T-helper 9 cell (primary cell): ENCODE results near the gene FBXO22.
"Not testable (repeated sequence)": the region's sequence is repeated elsewhere in the genome, so short reads cannot be mapped to it uniquely, and the experiment has no call there.

ENCODE experiments used
- DNase-seq: peaks from one replicate; pipeline ENCODE4 v3.0.0-alpha.2; 2020

The FBXO22 gene

DNA sequence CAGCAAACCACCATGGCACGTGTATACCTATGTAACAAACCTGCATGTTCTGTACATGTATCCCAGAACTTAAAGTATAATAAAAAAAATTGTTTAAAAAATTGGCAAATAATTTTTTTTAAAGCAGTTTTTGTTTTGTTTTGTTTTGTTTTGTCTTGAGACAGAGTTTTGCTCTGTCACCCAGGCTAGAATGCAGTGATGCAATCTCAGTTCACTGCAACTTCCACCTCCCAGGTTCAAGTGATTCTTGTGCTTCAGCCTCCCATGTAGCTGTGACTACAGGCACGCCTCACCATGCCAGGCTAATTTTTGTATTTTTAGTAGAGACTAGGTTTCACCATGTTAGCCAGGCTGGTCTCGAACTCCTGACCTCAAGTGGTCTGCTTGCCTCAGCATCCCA lies 81.0 kb downstream of the FBXO22 start:
- DNase-seq = not testable (repeated sequence)

GRCh38 chr15:75985971-75986370 lies 82.3 kb downstream of the FBXO22 start:
- no peak for DNase-seq

DNA sequence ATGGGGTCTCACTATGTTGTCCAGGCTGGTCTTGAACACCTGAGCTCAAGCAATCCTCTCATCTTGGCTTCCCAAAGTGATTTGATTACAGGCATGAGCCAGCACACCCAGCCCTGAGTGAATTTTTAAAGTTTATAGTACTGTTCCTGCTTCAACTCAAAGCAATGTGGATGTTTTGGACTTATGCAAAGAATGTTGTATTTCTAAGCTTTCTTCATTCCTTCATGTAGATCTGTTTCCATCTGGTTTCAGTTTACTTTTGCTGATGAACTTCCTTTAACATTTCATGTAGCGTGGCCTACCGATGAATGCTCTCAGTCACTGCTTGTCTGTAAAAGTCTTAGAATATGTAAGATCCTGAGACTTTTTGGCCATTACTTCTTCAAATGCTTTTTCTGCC lies 85.4 kb downstream of the FBXO22 start:
- no peak for DNase-seq

DNA sequence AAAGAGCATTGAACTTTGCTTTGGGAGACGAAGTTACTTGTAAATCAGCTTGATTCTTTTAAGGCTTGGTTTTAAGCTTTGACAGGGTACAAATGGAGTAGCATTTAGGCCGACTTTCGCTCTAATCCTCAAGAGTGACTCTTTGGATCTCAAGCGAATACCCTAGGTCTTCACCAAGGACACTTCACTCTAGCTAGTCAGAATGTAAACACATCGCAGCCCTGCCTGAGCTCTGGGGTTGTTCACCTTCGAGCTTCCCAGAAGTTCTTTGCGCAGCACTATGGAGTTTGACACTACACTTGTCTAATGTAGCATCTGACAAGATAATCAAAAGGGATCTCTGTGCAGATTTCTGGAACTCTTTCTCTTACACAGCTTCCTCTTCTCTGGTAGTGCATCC lies 86.2 kb downstream of the FBXO22 start:
- no peak for DNase-seq
